Chondrocyte (in vitro differentiated cells): Measurements from ENCODE around the gene EIF4E1B. TPM values are rescaled to one million over a fixed set of nuclear protein-coding genes. Genes with fewer than 3 reads are reported as not detected.

Source experiments
- DNase-seq: peaks from one replicate; pipeline ENCODE4 v3.0.0; 2021; ENCODE audit warnings: mixed read lengths, low spot score
- H3K27ac Mint-ChIP-seq: one replicate; pipeline ENCODE4 v1.8.0; 2021; ENCODE audit warnings: mild to moderate bottlenecking, moderate library complexity, mixed read lengths; ENCODE audit not compliant: unreplicated experiment
- H3K27me3 Mint-ChIP-seq: 2 replicates; pipeline ENCODE4 v1.8.0; 2021; ENCODE audit warnings: low read depth, mixed read lengths
- H3K36me3 Mint-ChIP-seq: 2 replicates; pipeline ENCODE4 v1.8.0; 2021; ENCODE audit warnings: low read depth, mixed read lengths
- H3K4me1 Mint-ChIP-seq: 2 replicates; pipeline ENCODE4 v1.8.0; 2021; ENCODE audit warnings: low read depth, mild to moderate bottlenecking, mixed read lengths
- H3K4me3 Mint-ChIP-seq: one replicate; pipeline ENCODE4 v1.8.0; 2021; ENCODE audit warnings: mild to moderate bottlenecking, moderate library complexity, mixed read lengths; ENCODE audit not compliant: unreplicated experiment
- H3K9me3 Mint-ChIP-seq: 2 replicates; pipeline ENCODE4 v1.8.0; 2021; ENCODE audit warnings: low read depth, mixed read lengths
- CTCF ChIP-seq: fragments of 200-600 bp; sonication (generic); IDR thresholded peaks from 2 replicates; pipeline ENCODE4 v1.5.0; 2021; ENCODE audit warnings: antibody characterized with exemption, mild to moderate bottlenecking, moderate library complexity
- total RNA-seq: library from RNA; stranded (reverse); gene quantifications from 3 replicates; pipeline ENCODE4 v1.2.1, GENCODE V29; 2021

The EIF4E1B gene
- total RNA-seq, 1 donor from 2014 or later: not detected

GRCh38 chr5:176670449-176670848 lies 40.0 kb downstream of the EIF4E1B start:
- Mint-ChIP-seq H3K27ac (no peak overlapping the region), H3K4me3 (no peak overlapping the region), H3K36me3 (no peaks in the 10 kb centered on the region), H3K27me3 (peaks cover 44% of the 10 kb centered on the region), H3K4me1 (no peaks in the 10 kb centered on the region), H3K9me3 (peaks cover 5% of the 10 kb centered on the region)
- no peak for TF ChIP-seq CTCF
- no peak for DNase-seq

GRCh38 chr5:176671399-176671798 lies 40.9 kb downstream of the EIF4E1B start:
- peaks cover 5% of the 10 kb centered on the region for H3K9me3 Mint-ChIP-seq
- peaks cover 43% of the 10 kb centered on the region for H3K27me3 Mint-ChIP-seq
- no peak for DNase-seq
- H3K36me3 Mint-ChIP-seq: no peaks in the 10 kb centered on the region
- H3K4me3 Mint-ChIP-seq: no peak overlapping the region
- H3K27ac Mint-ChIP-seq: no peak overlapping the region
- no peak for TF ChIP-seq CTCF
- H3K4me1 Mint-ChIP-seq: peaks cover 7% of the 10 kb centered on the region

- peaks cover 5% of the 10 kb centered on the region for H3K9me3 Mint-ChIP-seq
- no peak overlapping the region for H3K4me3 Mint-ChIP-seq
- TF ChIP-seq CTCF: no peak
- no peak overlapping the region for H3K27ac Mint-ChIP-seq
- peaks cover 11% of the 10 kb centered on the region for H3K4me1 Mint-ChIP-seq
- DNase-seq: no peak
- peaks cover 39% of the 10 kb centered on the region for H3K27me3 Mint-ChIP-seq
- H3K36me3 Mint-ChIP-seq: no peaks in the 10 kb centered on the region
These were observed 41.6 kb downstream of the EIF4E1B start for GRCh38 chr5:176671890-176672747.

- no peaks in the 10 kb centered on the region for H3K9me3 Mint-ChIP-seq
- no peak for TF ChIP-seq CTCF
- H3K27ac Mint-ChIP-seq: no peak overlapping the region
- H3K4me3 Mint-ChIP-seq: no peak overlapping the region
- DNase-seq: no peak
- peaks cover 11% of the 10 kb centered on the region for H3K4me1 Mint-ChIP-seq
- peaks cover 1% of the 10 kb centered on the region for H3K36me3 Mint-ChIP-seq
- H3K27me3 Mint-ChIP-seq: peaks cover 28% of the 10 kb centered on the region
These were observed 43.4 kb downstream of the EIF4E1B start for GRCh38 chr5:176673651-176674583.

- Mint-ChIP-seq H3K36me3 (peaks cover 1% of the 10 kb centered on the region), H3K4me3 (no peak overlapping the region), H3K9me3 (no peaks in the 10 kb centered on the region), H3K27ac (no peak overlapping the region), H3K4me1 (peaks cover 11% of the 10 kb centered on the region), H3K27me3 (peaks cover 27% of the 10 kb centered on the region)
- DNase-seq: no peak
- TF ChIP-seq CTCF: no peak
These were observed 44.3 kb downstream of the EIF4E1B start for GRCh38 chr5:176674799-176675198.
